Measurements from ENCODE around the gene KRT86. TPM values are rescaled to one million over a fixed set of nuclear protein-coding genes. Genes with fewer than 3 reads are reported as not detected.
"Not testable (repeated sequence)": the region's sequence is repeated elsewhere in the genome, so short reads cannot be mapped to it uniquely, and the experiment has no call there.

KRT86 gene
- total RNA-seq, 1 donor from 2014 or later = not detected

DNA sequence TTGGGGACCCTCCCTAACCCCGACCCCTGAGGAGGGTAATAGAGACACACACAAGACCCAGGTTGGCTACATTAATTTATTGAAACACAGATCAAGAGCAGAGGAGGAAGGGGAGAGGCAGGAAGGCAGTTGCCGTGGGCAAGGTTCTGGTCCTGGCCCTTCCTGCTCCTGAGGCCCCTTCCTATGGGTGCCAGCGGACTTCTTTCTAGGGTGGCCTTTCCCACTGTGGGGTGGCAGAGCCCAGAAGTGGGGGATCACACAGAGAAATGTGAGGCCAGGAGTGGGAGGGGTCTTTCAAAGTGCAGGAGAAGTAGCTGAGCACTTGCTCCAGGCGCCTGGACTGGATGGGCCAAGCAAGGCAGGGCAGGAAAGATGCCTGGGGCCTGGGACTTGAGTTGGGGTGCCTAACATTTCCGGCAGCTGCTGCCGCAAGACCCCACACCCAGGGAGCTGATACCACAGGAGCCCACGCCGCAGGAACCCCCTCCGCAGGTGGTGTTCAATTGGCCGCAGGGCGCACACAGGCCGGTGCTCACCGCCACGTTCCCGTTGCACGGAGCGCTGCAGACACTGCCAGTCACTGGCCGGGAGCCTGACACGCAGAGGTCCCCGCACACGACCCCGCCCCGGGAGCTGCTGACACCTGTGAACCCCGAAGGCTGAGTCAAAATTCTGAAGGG is 11.5 kb downstream of the KRT86 start:
- Histone ChIP-seq H3K9me3 (replicated peaks) (no peaks in the 10 kb centered on the region), H3K27ac (replicated peaks) (no peak overlapping the region), H3K4me3 (no peak overlapping the region), H3K27me3 (ENCODE audit: low read depth) (peaks cover 13% of the 10 kb centered on the region), H3K4me1 (peaks cover 8% of the 10 kb centered on the region), H3K36me3 (no peaks in the 10 kb centered on the region)
- intact Hi-C loops (cut with micrococcal nuclease) = no loop called here
- TF ChIP-seq, protein P1, sequence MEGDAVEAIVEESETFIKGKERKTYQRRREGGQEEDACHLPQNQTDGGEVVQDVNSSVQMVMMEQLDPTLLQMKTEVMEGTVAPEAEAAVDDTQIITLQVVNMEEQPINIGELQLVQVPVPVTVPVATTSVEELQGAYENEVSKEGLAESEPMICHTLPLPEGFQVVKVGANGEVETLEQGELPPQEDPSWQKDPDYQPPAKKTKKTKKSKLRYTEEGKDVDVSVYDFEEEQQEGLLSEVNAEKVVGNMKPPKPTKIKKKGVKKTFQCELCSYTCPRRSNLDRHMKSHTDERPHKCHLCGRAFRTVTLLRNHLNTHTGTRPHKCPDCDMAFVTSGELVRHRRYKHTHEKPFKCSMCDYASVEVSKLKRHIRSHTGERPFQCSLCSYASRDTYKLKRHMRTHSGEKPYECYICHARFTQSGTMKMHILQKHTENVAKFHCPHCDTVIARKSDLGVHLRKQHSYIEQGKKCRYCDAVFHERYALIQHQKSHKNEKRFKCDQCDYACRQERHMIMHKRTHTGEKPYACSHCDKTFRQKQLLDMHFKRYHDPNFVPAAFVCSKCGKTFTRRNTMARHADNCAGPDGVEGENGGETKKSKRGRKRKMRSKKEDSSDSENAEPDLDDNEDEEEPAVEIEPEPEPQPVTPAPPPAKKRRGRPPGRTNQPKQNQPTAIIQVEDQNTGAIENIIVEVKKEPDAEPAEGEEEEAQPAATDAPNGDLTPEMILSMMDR (IDR thresholded peaks at IDR 0.05; ENCODE audit: borderline replicate concordance) = no peak
- no peak for DNase-seq

DNA sequence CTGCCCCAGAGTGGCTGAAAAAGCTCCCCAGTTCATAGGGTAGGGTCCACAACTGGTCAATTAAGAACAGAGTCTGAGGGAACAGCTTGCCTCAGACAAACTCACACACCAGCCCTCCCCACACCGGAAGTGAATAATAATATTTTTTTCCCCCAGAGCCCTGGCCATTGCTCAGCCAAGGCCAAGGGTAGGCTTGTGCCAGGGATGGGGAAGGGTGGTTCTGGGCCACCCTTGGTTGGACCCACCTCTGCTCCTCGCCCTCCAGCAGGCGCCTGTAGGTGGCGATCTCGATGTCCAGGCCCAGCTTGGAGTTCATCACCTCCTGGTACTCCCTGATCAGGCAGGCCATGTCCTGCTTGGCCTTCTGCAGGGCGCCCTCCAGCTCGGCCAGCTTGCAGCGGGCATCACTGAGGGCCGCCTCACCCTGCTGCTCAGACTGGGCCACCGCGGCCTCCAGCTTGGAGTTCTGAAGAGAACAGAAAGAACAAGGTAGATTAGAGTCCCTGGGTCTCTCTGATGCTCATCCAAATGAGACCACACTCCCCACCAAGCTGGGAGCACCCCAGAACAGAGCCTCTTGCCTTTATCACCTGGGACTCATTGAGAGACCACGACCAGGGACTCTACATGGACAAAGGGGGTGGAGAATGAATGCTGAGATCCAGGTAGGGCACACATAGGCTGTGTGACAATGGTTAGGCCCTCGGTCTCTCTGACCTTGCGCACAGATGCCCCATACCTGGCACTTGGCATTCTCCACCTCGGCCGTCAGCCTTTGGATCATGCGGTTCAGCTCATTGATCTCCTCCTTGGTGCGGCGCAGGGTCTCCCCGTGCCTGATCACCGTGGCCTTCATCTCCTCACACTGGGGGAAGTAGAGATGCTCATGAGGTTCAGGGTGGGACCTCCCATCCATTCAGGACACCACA is 12.7 kb downstream of the KRT86 start:
- intact Hi-C loops (cut with micrococcal nuclease); H3K4me1 ChIP-seq; H3K9me3 ChIP-seq (replicated peaks); DNase-seq; H3K27ac ChIP-seq (replicated peaks); H3K36me3 ChIP-seq; H3K4me3 ChIP-seq: not testable (repeated sequence)
- H3K27me3 ChIP-seq (ENCODE audit: low read depth) = peaks cover 22% of the 10 kb centered on the region

DNA sequence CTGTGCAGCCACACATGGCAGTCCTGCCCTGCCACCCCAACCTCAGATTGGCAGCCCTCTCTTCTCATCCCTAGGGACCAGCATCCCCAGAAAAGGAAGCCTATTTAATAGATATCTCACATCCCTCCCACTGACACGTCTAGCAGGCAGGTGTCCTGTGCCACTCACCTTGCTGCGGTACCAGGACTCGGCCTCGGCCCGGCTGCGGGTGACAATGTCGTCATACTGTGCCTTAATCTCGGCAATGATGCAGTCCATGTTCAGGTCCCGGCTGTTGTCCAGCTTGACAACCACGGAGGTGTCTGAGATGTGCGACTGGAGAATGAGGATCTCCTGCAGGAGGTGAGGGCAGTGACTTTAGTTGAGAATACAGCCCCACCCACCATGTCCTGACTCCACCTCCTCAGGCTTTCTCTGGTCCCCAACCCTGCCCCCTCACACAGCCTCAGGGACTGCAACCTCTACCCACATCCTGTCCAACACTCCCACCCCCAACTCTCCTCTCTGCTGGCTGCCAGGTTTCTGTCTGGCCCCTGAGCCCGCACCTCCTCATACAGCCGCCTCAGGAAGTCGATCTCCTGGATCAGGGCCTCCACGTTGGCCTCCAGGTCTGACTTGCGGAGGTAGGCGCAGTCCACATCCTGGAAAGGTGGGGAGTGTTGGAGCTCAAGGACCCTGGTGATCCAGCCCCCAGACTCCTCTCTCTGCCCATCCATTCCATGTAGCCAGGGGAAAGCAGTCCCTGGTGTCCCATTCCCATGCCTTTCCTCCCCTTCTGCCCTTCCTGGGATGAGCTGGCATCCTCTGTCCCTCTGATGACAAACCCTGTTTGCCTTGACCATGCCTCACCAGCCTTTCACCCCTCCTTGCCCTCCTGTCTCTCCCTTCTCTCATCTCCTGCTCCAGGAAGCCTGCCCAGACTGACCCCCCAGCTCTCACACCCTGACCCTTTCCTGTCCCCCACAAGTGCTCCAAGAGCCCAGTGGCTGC is 13.7 kb downstream of the KRT86 start:
- H3K9me3 ChIP-seq (replicated peaks); H3K36me3 ChIP-seq; intact Hi-C loops (cut with micrococcal nuclease); H3K27ac ChIP-seq (replicated peaks); DNase-seq; H3K4me1 ChIP-seq; H3K4me3 ChIP-seq: not testable (repeated sequence)
- H3K27me3 ChIP-seq (ENCODE audit: low read depth) = peaks cover 32% of the 10 kb centered on the region

DNA sequence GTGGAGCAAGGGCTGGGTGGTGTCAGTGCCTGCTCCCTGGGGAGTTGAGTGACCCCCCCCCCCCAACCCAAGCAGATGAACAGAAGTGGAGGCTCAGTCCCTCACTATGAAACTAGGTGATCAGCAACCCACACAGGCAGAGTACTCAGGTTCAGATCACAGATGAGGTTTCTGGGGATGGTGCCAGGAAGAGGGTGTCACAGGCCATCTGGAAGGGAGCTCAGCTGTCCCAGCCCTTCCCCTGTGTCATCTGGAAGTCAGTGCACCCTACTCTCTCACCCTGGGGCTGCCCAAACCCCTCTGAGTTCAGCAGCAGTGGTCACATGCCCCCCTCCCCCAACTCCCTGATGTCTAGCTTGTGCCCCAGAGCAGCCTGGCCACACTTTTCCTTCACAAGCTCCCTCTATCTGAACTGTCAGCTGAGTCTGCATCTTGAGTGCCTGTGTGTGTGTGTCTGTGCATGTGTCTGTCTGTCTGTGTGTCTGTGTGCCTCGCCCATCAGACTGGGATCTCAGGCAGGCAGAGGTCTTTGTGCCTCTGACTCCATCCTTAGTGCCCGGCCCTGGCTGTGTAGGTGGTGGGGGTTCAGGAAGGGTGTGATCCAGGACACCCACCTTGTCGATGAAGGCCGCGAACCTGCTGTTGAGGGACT is 16.2 kb downstream of the KRT86 start:
- H3K27ac ChIP-seq (replicated peaks); DNase-seq; H3K36me3 ChIP-seq; intact Hi-C loops (cut with micrococcal nuclease); H3K4me3 ChIP-seq; H3K4me1 ChIP-seq; H3K9me3 ChIP-seq (replicated peaks): not testable (repeated sequence)
- peaks cover 56% of the 10 kb centered on the region for H3K27me3 ChIP-seq (ENCODE audit: low read depth)

DNA sequence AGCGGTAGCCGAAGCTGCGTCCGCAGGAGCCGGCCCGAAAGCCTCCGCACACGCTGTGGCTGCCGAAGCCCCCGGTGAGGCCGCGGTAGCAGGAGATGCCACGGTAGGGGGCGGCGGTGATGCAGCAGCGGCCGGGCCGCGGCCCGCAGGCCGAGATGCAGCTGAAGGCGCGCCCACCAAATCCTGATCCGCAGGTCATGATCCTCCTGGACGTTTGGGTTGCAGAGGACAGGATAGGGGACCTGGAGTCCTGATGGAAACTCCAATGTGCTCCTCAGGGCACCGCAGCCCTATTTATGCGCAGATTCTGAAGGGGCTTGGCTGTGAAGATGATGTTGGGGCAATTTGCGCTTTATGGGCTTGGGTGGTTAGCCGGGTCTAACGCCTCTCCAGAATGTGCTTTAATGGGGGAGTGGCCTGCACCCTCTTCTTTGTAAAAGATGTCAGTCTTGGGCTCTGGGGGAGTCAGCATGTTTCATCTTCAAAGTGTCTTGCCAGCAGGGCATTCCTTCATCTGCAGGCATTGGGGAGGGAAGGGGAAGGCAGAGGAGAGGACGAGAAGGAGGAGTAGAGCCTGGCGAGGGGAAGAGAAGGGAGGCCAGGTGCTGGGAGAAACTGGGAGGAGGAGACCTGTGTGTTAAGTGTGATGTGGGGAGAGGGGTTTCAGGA is 17.0 kb downstream of the KRT86 start, which contains the start of gene KRT81:
KRT81 (minus strand) TSS at position 268 of the 669 bp plus-strand sequence; CDS start at position 199, 69 bp downstream.
- no peak within 1 kb of the TSS for H3K4me3 ChIP-seq
- peaks cover 54% of the 10 kb centered on the region for H3K27me3 ChIP-seq (ENCODE audit: low read depth)
- no peaks in the 10 kb centered on the region for H3K9me3 ChIP-seq (replicated peaks)
- no peaks in the 10 kb centered on the region for H3K4me1 ChIP-seq
- intact Hi-C loops (cut with micrococcal nuclease) = no loop called here
- TF ChIP-seq, protein P1 (IDR thresholded peaks at IDR 0.05; ENCODE audit: borderline replicate concordance) = no peak
- no peak for DNase-seq
- H3K27ac ChIP-seq (replicated peaks) = no peak within 1 kb of the TSS
- no peaks in the 10 kb centered on the region for H3K36me3 ChIP-seq

DNA sequence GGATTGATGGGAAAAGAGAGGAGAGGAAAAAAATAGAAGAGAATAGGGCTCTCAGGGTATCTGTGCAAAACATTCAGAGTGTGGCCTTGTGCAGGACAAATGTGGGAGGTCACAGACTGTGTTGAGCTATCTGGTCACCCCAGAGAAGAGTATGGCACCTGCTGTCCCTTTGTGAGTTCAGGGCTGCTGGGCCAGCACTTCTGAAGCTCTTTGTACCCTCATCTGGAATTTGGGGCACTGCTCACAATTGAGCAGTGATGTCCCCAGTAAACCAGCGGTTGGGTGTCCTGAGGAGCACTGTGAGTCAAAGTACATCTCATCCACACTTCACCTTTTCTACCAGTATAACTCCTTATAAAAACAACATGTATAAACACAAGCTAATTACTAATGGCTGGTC is 19.5 kb downstream of the KRT86 start:
- TF ChIP-seq, protein P1 (IDR thresholded peaks at IDR 0.05; ENCODE audit: borderline replicate concordance) = no peak
- Histone ChIP-seq H3K4me3 (no peak overlapping the region), H3K27ac (replicated peaks) (no peak overlapping the region), H3K9me3 (replicated peaks) (no peaks in the 10 kb centered on the region), H3K36me3 (no peaks in the 10 kb centered on the region), H3K27me3 (ENCODE audit: low read depth) (peaks cover 74% of the 10 kb centered on the region), H3K4me1 (no peaks in the 10 kb centered on the region)
- intact Hi-C loops (cut with micrococcal nuclease) = no loop called here
- DNase-seq = no peak

Measured in left ventricle myocardium inferior (tissue), 1 donor.